Measurements from ENCODE around the gene SMIM27.
A peak's percentile ranks its signal among the peaks of the same experiment; 100 is the strongest.

Gene SMIM27

GRCh38 chr9:32526041-32526706 is 26.0 kb upstream of the SMIM27 start, which contains the start of gene RIGI:
Gene RIGI, minus strand, starts transcription at chr9:32526196. Its CDS starts 30 bp downstream, at chr9:32526166.
- Histone ChIP-seq H3K36me3 (ENCODE audit: control insufficient read depth, insufficient read depth, low read length) (no peaks in the 10 kb centered on the region), H3K23ac (ENCODE audit: low read length) (no peak within 1 kb of the TSS), H2BK15ac (replicated peaks; ENCODE audit: low read depth) (no peak within 1 kb of the TSS), H3K4me2 (ENCODE audit: low read length) (peak within 1 kb of the TSS; percentile 79), H3K27me3 (ENCODE audit: insufficient read depth, low read length, poor library complexity) (no peaks in the 10 kb centered on the region), H3K4me3 (ENCODE audit: low read length) (peak within 1 kb of the TSS; percentile 63), H3K4me1 (ENCODE audit: control insufficient read depth, low read depth, low read length) (peaks cover 2% of the 10 kb centered on the region), H3K79me1 (ENCODE audit: low read length) (peaks cover 8% of the 10 kb centered on the region), H3K27ac (ENCODE audit: low read depth, low read length) (peak within 1 kb of the TSS; percentile 70), H3K56ac (ENCODE audit: low read length) (peak within 1 kb of the TSS; percentile 89), H2BK120ac (ENCODE audit: low read depth, low read length) (peak within 1 kb of the TSS; percentile 56), H3K9ac (ENCODE audit: low read length) (peak within 1 kb of the TSS; percentile 74), H3K79me2 (ENCODE audit: control insufficient read depth, insufficient read depth, low read length) (peaks cover 10% of the 10 kb centered on the region), H3K18ac (ENCODE audit: low read length) (peak within 1 kb of the TSS; percentile 91), H2BK5ac (ENCODE audit: low read length) (peak within 1 kb of the TSS; percentile 88), H3K4ac (ENCODE audit: low read depth, low read length) (peak within 1 kb of the TSS; percentile 48), H4K5ac (ENCODE audit: low read length) (no peak within 1 kb of the TSS), H2AK5ac (ENCODE audit: low read length) (peak within 1 kb of the TSS; percentile 83), H4K8ac (ENCODE audit: low read depth, low read length) (no peak within 1 kb of the TSS)
- WGBS (ENCODE audit: extremely low coverage, insufficient coverage, low lambda C conversion rate): no CpG with 5 or more reads among the region's 37 CpGs
- peak; percentile 85 for DNase-seq

DNA sequence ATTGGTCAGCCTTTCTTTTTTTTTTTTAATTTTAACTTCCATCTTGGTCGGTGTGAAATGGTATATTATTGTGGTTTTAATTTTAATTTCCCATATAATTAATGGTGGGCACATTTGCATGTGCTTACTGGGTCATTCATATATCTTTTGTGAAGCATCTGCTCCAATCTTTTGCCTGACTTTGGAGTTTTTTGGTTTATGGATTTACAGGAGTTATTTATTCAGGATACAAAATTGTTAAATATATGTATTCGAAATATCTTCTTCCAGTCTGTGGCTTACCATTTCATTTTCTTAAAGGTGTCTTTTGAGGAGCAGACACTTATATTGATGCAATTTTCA is 25.4 kb upstream of the SMIM27 start:
- H3K4me3 ChIP-seq (ENCODE audit: low read length): no peak overlapping the region
- H3K27me3 ChIP-seq (ENCODE audit: insufficient read depth, low read length, poor library complexity): no peaks in the 10 kb centered on the region
- no peak overlapping the region for H2BK15ac ChIP-seq (replicated peaks; ENCODE audit: low read depth)
- no peak overlapping the region for H2BK5ac ChIP-seq (ENCODE audit: low read length)
- H3K27ac ChIP-seq (ENCODE audit: low read depth, low read length): no peak overlapping the region
- no peak overlapping the region for H3K4me2 ChIP-seq (ENCODE audit: low read length)
- H3K9ac ChIP-seq (ENCODE audit: low read length): no peak overlapping the region
- H3K4ac ChIP-seq (ENCODE audit: low read depth, low read length): no peak overlapping the region
- no peak overlapping the region for H3K18ac ChIP-seq (ENCODE audit: low read length)
- H2AK5ac ChIP-seq (ENCODE audit: low read length): no peak overlapping the region
- no peak overlapping the region for H4K5ac ChIP-seq (ENCODE audit: low read length)
- no CpG with 5 or more reads among the region's 2 CpGs for WGBS (ENCODE audit: extremely low coverage, insufficient coverage, low lambda C conversion rate)
- peaks cover 2% of the 10 kb centered on the region for H3K4me1 ChIP-seq (ENCODE audit: control insufficient read depth, low read depth, low read length)
- peaks cover 10% of the 10 kb centered on the region for H3K79me2 ChIP-seq (ENCODE audit: control insufficient read depth, insufficient read depth, low read length)
- no peak overlapping the region for H4K8ac ChIP-seq (ENCODE audit: low read depth, low read length)
- H3K23ac ChIP-seq (ENCODE audit: low read length): no peak overlapping the region
- H2BK120ac ChIP-seq (ENCODE audit: low read depth, low read length): no peak overlapping the region
- peaks cover 8% of the 10 kb centered on the region for H3K79me1 ChIP-seq (ENCODE audit: low read length)
- no peak overlapping the region for H3K56ac ChIP-seq (ENCODE audit: low read length)
- H3K36me3 ChIP-seq (ENCODE audit: control insufficient read depth, insufficient read depth, low read length): no peaks in the 10 kb centered on the region
- no peak for DNase-seq

GRCh38 chr9:32533336-32533735 is 18.8 kb upstream of the SMIM27 start:
- Histone ChIP-seq H3K18ac (ENCODE audit: low read length) (no peak overlapping the region), H3K23ac (ENCODE audit: low read length) (no peak overlapping the region)
- no CpG with 5 or more reads among the region's 6 CpGs for WGBS (ENCODE audit: extremely low coverage, insufficient coverage, low lambda C conversion rate)

DNA sequence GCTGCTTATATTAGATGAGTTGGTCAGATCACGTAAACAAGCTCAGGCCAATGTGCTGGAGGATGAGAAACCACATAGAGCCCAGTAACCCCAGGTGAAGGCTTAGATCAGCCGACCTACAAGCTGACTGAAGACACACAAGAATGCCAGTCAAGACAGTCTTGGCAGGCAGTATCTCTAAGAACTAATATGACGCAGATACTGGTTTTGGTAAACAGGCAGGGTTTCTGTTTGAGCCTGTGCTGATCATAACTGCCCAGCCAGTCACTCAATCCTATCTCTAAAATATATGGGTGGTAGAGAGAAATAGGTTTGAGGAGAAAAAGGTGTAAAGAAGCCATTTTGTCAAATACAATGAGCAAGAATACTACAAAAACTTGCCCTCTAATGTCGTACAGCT is 18.3 kb upstream of the SMIM27 start:
- WGBS (ENCODE audit: extremely low coverage, insufficient coverage, low lambda C conversion rate): no CpG with 5 or more reads among the region's 4 CpGs
- Histone ChIP-seq H3K56ac (ENCODE audit: low read length) (no peak overlapping the region), H2AK5ac (ENCODE audit: low read length) (no peak overlapping the region)

More at GRCh38 chr9:32533336-32533735, 18.8 kb upstream of the SMIM27 start:
- no peak for DNase-seq
- H2BK5ac ChIP-seq (ENCODE audit: low read length): no peak overlapping the region
- H3K4me2 ChIP-seq (ENCODE audit: low read length): no peak overlapping the region
- H3K4me3 ChIP-seq (ENCODE audit: low read length): no peak overlapping the region
- no peak overlapping the region for H2BK120ac ChIP-seq (ENCODE audit: low read depth, low read length)
- no peak overlapping the region for H3K9ac ChIP-seq (ENCODE audit: low read length)
- H3K4me1 ChIP-seq (ENCODE audit: control insufficient read depth, low read depth, low read length): no peaks in the 10 kb centered on the region
- no peaks in the 10 kb centered on the region for H3K27me3 ChIP-seq (ENCODE audit: insufficient read depth, low read length, poor library complexity)
- H3K36me3 ChIP-seq (ENCODE audit: control insufficient read depth, insufficient read depth, low read length): no peaks in the 10 kb centered on the region
- no peak overlapping the region for H3K27ac ChIP-seq (ENCODE audit: low read depth, low read length)
- no peak overlapping the region for H2AK5ac ChIP-seq (ENCODE audit: low read length)
- no peak overlapping the region for H2BK15ac ChIP-seq (replicated peaks; ENCODE audit: low read depth)
- no peak overlapping the region for H4K8ac ChIP-seq (ENCODE audit: low read depth, low read length)
- H3K79me1 ChIP-seq (ENCODE audit: low read length): no peaks in the 10 kb centered on the region
- H3K4ac ChIP-seq (ENCODE audit: low read depth, low read length): no peak overlapping the region
- no peak overlapping the region for H4K5ac ChIP-seq (ENCODE audit: low read length)
- no peaks in the 10 kb centered on the region for H3K79me2 ChIP-seq (ENCODE audit: control insufficient read depth, insufficient read depth, low read length)
- H3K56ac ChIP-seq (ENCODE audit: low read length): no peak overlapping the region

DNA sequence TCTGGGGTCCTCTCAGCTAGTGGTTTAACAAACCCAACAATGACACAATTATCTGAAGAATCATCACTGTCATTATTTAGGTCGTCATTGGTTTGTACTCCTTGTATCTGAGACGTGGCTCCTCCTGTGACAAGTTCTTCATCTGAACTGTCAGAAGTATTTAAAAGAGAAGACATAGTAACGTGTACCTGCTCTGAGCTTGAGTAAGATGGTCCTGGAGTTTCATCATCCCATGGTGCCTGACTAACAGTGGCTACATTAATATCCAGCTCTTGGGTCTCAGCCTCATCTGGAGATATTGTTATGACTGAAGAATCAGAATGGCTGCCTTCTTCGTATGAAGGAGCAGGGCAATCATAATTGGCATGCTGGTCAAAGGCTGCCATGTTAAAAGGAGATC is 9.1 kb upstream of the SMIM27 start:
- Histone ChIP-seq H3K36me3 (ENCODE audit: control insufficient read depth, insufficient read depth, low read length) (peaks cover 3% of the 10 kb centered on the region), H2AK5ac (ENCODE audit: low read length) (no peak overlapping the region), H3K23ac (ENCODE audit: low read length) (no peak overlapping the region), H3K4me3 (ENCODE audit: low read length) (no peak overlapping the region), H3K27me3 (ENCODE audit: insufficient read depth, low read length, poor library complexity) (no peaks in the 10 kb centered on the region), H3K4ac (ENCODE audit: low read depth, low read length) (no peak overlapping the region), H2BK5ac (ENCODE audit: low read length) (no peak overlapping the region), H2BK15ac (replicated peaks; ENCODE audit: low read depth) (no peak overlapping the region), H3K79me1 (ENCODE audit: low read length) (peaks cover 15% of the 10 kb centered on the region), H3K79me2 (ENCODE audit: control insufficient read depth, insufficient read depth, low read length) (peaks cover 38% of the 10 kb centered on the region), H3K4me1 (ENCODE audit: control insufficient read depth, low read depth, low read length) (no peaks in the 10 kb centered on the region), H4K8ac (ENCODE audit: low read depth, low read length) (no peak overlapping the region), H3K4me2 (ENCODE audit: low read length) (no peak overlapping the region), H2BK120ac (ENCODE audit: low read depth, low read length) (no peak overlapping the region), H3K9ac (ENCODE audit: low read length) (no peak overlapping the region), H3K18ac (ENCODE audit: low read length) (no peak overlapping the region), H3K27ac (ENCODE audit: low read depth, low read length) (no peak overlapping the region), H3K56ac (ENCODE audit: low read length) (no peak overlapping the region), H4K5ac (ENCODE audit: low read length) (no peak overlapping the region)
- WGBS (ENCODE audit: extremely low coverage, insufficient coverage, low lambda C conversion rate): no CpG with 5 or more reads among the region's 4 CpGs
- DNase-seq: no peak

More for the DNA sequence above, 18.3 kb upstream of the SMIM27 start:
- Histone ChIP-seq H3K23ac (ENCODE audit: low read length) (no peak overlapping the region), H2BK120ac (ENCODE audit: low read depth, low read length) (no peak overlapping the region), H3K79me2 (ENCODE audit: control insufficient read depth, insufficient read depth, low read length) (no peaks in the 10 kb centered on the region), H4K5ac (ENCODE audit: low read length) (no peak overlapping the region), H2BK5ac (ENCODE audit: low read length) (no peak overlapping the region), H3K18ac (ENCODE audit: low read length) (no peak overlapping the region), H3K79me1 (ENCODE audit: low read length) (no peaks in the 10 kb centered on the region), H3K27me3 (ENCODE audit: insufficient read depth, low read length, poor library complexity) (no peaks in the 10 kb centered on the region), H2BK15ac (replicated peaks; ENCODE audit: low read depth) (no peak overlapping the region), H3K4me3 (ENCODE audit: low read length) (no peak overlapping the region), H3K27ac (ENCODE audit: low read depth, low read length) (no peak overlapping the region), H4K8ac (ENCODE audit: low read depth, low read length) (no peak overlapping the region), H3K4me1 (ENCODE audit: control insufficient read depth, low read depth, low read length) (no peaks in the 10 kb centered on the region), H3K9ac (ENCODE audit: low read length) (no peak overlapping the region), H3K4ac (ENCODE audit: low read depth, low read length) (no peak overlapping the region), H3K4me2 (ENCODE audit: low read length) (no peak overlapping the region), H3K36me3 (ENCODE audit: control insufficient read depth, insufficient read depth, low read length) (no peaks in the 10 kb centered on the region)
- DNase-seq: no peak

- Histone ChIP-seq H3K9ac (ENCODE audit: low read length) (no peak overlapping the region), H3K79me2 (ENCODE audit: control insufficient read depth, insufficient read depth, low read length) (peaks cover 64% of the 10 kb centered on the region), H3K27me3 (ENCODE audit: insufficient read depth, low read length, poor library complexity) (no peaks in the 10 kb centered on the region), H2BK5ac (ENCODE audit: low read length) (no peak overlapping the region), H2BK15ac (replicated peaks; ENCODE audit: low read depth) (no peak overlapping the region), H3K4me1 (ENCODE audit: control insufficient read depth, low read depth, low read length) (no peaks in the 10 kb centered on the region), H3K4ac (ENCODE audit: low read depth, low read length) (no peak overlapping the region), H3K36me3 (ENCODE audit: control insufficient read depth, insufficient read depth, low read length) (peaks cover 3% of the 10 kb centered on the region), H3K4me3 (ENCODE audit: low read length) (no peak overlapping the region), H3K4me2 (ENCODE audit: low read length) (no peak overlapping the region), H3K79me1 (ENCODE audit: low read length) (peaks cover 12% of the 10 kb centered on the region), H3K23ac (ENCODE audit: low read length) (no peak overlapping the region), H3K18ac (ENCODE audit: low read length) (no peak overlapping the region), H3K56ac (ENCODE audit: low read length) (no peak overlapping the region), H3K27ac (ENCODE audit: low read depth, low read length) (no peak overlapping the region), H2AK5ac (ENCODE audit: low read length) (no peak overlapping the region), H4K5ac (ENCODE audit: low read length) (no peak overlapping the region), H2BK120ac (ENCODE audit: low read depth, low read length) (no peak overlapping the region), H4K8ac (ENCODE audit: low read depth, low read length) (no peak overlapping the region)
- no CpG with 5 or more reads among the region's 1 CpG for WGBS (ENCODE audit: extremely low coverage, insufficient coverage, low lambda C conversion rate)
- DNase-seq: no peak
These were observed 6.2 kb upstream of the SMIM27 start for GRCh38 chr9:32545884-32546283.
